GM18867 (cell line): ENCODE results near the gene CAPN12.
"Not testable (repeated sequence)": the region's sequence is repeated elsewhere in the genome, so short reads cannot be mapped to it uniquely, and the experiment has no call there.

Experiments
- ATAC-seq: cut with Tn5 transposase; IDR thresholded peaks from one replicate; pipeline ENCODE4 v1.9.1; 2021; ENCODE audit warnings: mild to moderate bottlenecking, moderate library complexity; ENCODE audit not compliant: unreplicated experiment

CAPN12 gene

DNA sequence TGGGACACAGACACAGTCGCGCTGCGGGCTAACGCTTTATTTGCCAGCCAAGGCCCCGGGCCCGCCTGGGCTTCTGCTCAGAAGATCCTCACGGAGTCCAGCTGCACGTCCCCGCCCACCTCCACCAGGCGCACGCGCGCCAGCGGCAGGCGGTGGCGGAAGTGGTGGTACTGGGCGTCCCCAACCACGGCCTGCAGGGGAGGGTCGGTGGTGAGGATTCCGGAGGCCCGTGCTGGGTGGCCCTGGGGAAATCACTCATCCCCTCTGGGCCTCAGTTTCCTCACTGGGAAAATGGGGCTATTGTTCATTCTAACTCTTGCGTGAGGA is 26.6 kb upstream of the CAPN12 start:
- ATAC-seq: not testable (repeated sequence)

GRCh38 chr19:38770228-38770948 is 26.1 kb upstream of the CAPN12 start:
- not testable (repeated sequence) for ATAC-seq

DNA sequence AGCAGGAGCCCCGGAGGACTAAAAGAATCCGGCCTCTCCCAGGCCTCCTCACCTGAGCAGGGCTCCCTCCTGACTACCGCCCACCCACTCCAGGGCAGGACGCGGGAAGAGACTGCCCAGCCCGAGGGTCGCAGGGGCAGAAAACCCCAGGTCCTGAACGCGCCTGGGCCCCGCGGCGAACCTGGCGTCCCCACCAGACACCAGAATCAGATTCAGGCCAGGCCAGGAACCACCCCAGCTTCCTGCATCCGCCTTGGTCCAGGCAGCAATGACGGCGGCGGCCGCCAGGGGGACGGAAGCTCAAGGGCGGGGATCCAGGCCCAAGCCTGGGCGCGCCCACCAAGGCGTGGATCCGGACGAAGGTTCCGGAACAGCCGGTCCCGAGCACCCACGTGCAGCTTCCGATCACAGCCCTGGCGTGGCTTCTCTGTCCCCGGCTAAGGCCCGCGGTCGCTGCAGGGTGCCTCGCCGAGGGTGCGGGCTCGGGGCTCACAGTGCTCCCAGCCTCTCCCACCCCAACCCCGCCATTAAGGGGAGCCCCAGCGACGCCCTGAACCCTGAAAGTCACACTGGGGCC is 25.4 kb upstream of the CAPN12 start:
- peak; percentile 60 for ATAC-seq

DNA sequence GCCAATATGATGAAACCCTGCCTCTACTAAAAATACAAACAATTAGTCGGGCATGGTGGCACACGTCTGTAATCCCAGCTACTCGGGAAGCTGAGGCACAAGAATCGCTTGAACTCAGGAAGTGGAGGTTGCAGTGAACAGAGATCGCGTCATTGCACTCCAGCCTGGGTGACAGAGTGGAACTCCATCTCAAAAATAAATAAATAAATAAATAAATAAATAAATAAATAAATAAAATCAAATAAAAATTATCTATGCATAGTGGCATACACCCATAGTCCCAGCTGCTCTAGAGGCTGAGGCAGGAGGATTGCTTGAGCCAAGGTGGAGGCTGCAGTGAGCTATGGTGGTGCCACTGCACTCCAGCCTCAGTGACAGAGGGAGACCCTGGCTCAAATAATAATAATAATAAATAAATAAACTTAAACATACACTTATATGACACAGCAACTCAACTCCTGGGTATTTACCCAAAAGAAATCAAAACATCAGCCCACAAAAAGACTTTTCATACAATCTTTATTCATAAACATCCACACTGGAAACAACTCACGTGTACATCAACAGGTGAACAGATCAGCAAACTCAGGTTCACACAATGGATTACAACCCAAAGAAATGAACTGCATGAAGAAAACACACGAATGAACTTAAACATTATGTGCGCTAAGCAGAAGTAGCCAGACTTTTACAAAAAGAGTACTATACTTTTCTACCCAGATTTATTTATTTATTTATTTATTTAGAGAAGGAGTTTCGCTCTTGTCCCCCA is 22.2 kb upstream of the CAPN12 start:
- ATAC-seq: no peak

DNA sequence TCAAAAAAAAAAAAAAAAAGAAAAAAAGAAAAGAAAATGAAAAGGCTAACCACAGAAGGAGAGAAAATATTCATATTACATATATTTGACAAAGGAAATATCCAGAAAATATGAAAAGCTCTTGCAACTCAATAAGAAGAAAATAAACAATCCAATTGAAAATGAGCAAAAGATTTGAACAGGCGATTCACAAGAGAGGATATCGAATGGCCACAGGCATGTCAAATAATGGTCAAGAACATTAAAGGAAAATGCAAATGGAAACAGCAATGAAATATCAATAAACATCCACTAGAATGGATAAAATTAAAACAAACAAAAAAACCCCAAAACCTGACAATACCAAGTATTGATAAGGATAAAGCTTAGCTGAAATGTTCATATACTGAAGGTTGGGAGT is 20.9 kb upstream of the CAPN12 start:
- ATAC-seq: no peak

- no peak for ATAC-seq
Measured at GRCh38 chr19:38763795-38764220, 19.5 kb upstream of the CAPN12 start.

GRCh38 chr19:38761884-38762389 is 17.7 kb upstream of the CAPN12 start:
- ATAC-seq: not testable (repeated sequence)

- not testable (repeated sequence) for ATAC-seq
Measured at GRCh38 chr19:38760805-38761517, 16.7 kb upstream of the CAPN12 start.

DNA sequence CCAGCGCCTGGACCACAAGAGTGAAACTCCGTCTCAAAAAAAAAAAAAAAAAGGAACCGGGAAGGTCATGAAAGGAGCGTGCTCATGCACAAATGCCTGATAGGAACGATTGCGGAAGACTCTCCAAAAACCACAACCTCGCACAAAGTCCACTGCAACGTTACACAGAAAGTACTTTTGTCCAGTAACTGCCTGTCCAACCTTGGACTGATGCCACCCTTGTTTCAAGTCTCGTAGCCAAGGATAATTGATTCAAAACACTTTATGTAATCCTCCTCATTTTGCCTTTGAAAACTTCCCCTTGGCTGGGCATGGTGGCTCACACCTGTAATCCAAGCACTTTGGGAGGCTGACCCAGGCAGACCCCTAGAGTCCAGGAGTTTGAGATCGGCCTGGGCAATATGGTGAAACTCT is 15.3 kb upstream of the CAPN12 start:
- no peak for ATAC-seq

DNA sequence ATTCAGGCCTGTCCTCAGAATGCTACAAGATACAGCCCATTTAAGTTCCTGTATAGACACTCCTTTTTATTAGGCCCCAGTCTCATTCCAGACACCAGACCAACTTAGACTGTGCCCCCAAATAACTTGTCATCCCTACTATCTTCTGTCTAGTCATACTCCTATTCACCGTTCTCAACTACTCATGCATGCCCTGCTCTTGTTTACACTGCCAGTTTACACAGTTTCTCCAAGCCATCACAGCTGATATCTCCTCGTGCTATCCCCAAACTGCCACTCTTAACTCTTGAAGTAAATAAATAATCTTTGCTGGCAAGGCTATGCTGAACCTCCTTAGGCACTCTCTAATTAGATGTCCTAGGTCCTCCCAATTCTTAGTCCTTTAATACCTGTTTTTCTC is 9.9 kb upstream of the CAPN12 start:
- ATAC-seq: not testable (repeated sequence)

GRCh38 chr19:38753783-38754182 is 9.5 kb upstream of the CAPN12 start:
- ATAC-seq: not testable (repeated sequence)

DNA sequence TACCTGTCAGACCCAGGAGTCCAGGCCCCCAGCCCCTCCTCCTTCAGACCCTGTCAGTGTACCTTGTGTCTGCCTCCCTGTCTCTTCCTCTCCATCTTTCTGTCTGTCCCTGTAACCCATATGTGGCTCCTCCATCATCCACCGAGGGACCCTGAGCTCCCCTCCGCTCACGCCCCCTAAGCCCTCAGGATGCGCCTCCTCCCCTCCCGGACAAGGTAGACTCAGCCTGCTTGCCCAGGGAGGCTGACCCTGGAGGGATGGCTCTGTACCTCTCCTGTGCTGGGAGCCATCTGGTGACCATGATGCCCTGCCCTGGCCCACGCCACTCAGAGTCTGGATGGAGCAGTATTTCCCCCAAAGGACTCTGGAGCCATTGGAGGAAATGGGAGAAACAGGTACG is 1.0 kb upstream of the CAPN12 start:
- no peak for ATAC-seq

- no peak for ATAC-seq
Measured at GRCh38 chr19:38744874-38745273, 600 bp upstream of the CAPN12 start.

- no peak for ATAC-seq
Measured at GRCh38 chr19:38743394-38744297, 628 bp downstream of the CAPN12 start.

DNA sequence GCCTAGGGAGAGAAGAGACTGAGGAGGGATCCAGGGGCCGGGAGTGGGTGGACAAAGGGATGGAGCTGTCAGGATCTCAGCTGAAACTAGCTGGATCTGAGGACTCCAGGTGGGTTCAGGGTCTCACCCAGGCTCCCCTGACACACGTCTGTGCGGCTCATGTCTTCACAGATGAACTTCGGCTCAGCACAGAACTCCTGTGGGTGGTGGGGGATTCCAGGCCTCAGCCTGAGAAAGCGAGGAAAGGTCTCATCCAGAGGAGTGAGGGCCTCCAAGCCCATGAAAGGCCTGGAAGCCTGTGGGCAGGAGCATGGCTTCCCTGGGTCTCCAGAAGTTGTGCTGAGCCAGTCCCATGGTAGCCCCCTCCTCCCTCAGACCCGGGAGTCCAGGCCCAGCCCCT is 1.4 kb downstream of the CAPN12 start:
- ATAC-seq: no peak

- ATAC-seq: no peak
Measured at GRCh38 chr19:38742296-38742695, 2.0 kb downstream of the CAPN12 start.

GRCh38 chr19:38741670-38742069 is 2.6 kb downstream of the CAPN12 start:
- ATAC-seq: no peak

- no peak for ATAC-seq
Measured at GRCh38 chr19:38740932-38741331, 3.3 kb downstream of the CAPN12 start.

GRCh38 chr19:38740257-38740592 is 4.0 kb downstream of the CAPN12 start:
- ATAC-seq: no peak
